Measurements from ENCODE around the gene DOCK2.

DNA sequence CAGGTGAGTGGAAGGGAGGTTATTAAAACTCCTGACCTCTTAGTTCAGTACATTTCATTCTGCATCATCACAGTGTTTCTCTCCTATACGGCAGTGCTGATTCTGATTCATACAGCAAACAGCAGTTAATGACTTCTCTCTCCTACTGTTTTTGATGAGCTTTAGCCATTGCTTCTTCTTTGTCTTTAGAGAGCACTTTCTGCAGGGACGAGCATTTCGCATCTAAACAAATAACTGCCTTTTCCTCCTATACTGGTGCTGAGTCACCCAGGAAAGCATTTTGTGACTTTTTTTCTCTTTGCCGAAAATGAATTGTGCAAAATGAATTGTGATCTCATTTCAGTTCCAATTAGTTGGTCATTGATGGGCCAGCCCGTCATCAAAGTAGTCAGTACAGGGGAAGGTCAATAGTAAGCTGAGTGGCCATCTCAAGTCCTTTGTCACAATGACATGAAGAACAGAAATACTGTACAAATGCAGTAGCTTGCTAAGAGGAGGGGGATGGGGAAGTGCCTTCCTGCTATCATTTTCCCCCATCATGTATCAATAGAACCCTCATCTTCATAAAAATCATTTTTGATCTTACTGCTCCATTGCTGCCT is 244.7 kb downstream of the DOCK2 start:
- TF ChIP-seq CTCF (conservative IDR thresholded peaks at IDR 0.05) (no peak), ZFX (IDR thresholded peaks at IDR 0.05) (no peak)
